ENCODE data around the gene ARMC5.
"Not testable (repeated sequence)": the region's sequence is repeated elsewhere in the genome, so short reads cannot be mapped to it uniquely, and the experiment has no call there.

The ARMC5 gene

DNA sequence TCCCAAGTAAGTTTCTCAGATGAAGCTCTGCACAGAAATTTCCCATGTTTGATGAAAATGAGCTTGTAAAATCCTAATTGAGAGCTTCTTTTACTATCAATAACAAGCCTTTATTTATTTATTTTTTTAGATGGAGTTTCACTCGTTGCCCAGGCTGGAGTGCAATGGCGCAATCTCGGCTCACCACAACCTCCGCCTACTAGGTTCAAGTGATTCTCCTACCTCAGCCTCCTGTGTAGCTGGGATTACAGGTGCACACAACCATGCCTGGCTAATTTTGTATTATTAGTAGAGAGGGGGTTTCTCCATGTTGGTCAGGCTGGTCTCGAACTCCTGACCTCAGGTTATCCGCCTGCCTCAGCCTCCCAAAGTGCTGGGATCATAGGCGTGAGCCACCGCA is 44.3 kb downstream of the ARMC5 start:
- Mint-ChIP-seq H3K4me1 (peaks cover 28% of the 10 kb centered on the region), H3K36me3 (ENCODE audit: low read depth) (peaks cover 10% of the 10 kb centered on the region)
- ATAC-seq, H3K27ac Mint-ChIP-seq, H3K9me3 Mint-ChIP-seq, H3K27me3 Mint-ChIP-seq, H3K4me3 Mint-ChIP-seq, DNase-seq: not testable (repeated sequence)

GRCh38 chr16:31504159-31504558 is 44.9 kb downstream of the ARMC5 start:
- Mint-ChIP-seq H3K4me3 (no peak overlapping the region), H3K27me3 (no peaks in the 10 kb centered on the region), H3K9me3 (no peaks in the 10 kb centered on the region), H3K27ac (no peak overlapping the region), H3K4me1 (peaks cover 33% of the 10 kb centered on the region), H3K36me3 (ENCODE audit: low read depth) (peaks cover 7% of the 10 kb centered on the region)
- ATAC-seq (no peak), DNase-seq (no peak)

DNA sequence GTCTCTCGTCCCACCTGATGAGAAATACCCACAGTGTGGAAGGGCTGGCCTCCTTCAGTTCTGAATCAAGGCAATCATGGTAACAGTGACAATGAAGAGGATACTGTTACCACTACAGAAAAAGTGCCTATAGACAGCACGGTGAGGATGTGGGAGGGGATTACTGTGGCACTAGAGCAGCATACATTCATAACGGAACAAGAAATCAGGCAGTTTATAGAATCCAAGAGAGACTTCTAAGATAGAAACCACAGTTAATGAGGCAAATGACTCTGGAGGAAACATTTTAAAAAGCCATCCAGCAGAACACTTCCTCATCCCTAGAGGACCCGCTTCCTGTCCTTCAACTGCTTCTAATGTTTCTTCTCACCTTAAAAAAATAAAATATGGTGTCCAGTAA is 46.2 kb downstream of the ARMC5 start:
- H3K4me1 Mint-ChIP-seq, result peaks cover 43% of the 10 kb centered on the region
- DNase-seq (no peak), ATAC-seq (peak; percentile 50)
- H3K36me3 Mint-ChIP-seq (ENCODE audit: low read depth), result peaks cover 6% of the 10 kb centered on the region
- H3K4me3 Mint-ChIP-seq, result no peak overlapping the region
- H3K27me3 Mint-ChIP-seq, result no peaks in the 10 kb centered on the region
- H3K27ac Mint-ChIP-seq, result peak overlapping the region; percentile 25
- no peaks in the 10 kb centered on the region for H3K9me3 Mint-ChIP-seq

DNA sequence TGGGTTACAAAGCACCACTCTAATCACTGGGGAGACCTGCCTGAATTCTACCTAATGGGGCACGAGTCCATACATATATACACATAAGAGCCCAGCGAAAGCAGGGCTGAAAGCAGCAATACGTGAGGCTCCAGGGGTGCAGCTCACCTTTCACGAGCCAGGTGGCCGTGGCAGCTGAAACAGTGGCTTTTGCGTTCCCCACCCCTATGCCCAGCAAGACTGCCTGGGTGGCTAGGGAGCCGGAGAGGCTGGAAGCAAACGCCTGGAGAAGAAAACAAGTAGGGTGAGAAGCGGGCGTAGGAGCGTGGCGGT is 48.3 kb downstream of the ARMC5 start:
- DNase-seq, result no peak
- peaks cover 6% of the 10 kb centered on the region for H3K36me3 Mint-ChIP-seq (ENCODE audit: low read depth)
- peak overlapping the region; percentile 88 for H3K4me3 Mint-ChIP-seq
- H3K9me3 Mint-ChIP-seq, result no peaks in the 10 kb centered on the region
- no peaks in the 10 kb centered on the region for H3K27me3 Mint-ChIP-seq
- ATAC-seq, result no peak
- peak overlapping the region; percentile 85 for H3K27ac Mint-ChIP-seq
- H3K4me1 Mint-ChIP-seq, result peaks cover 44% of the 10 kb centered on the region

DNA sequence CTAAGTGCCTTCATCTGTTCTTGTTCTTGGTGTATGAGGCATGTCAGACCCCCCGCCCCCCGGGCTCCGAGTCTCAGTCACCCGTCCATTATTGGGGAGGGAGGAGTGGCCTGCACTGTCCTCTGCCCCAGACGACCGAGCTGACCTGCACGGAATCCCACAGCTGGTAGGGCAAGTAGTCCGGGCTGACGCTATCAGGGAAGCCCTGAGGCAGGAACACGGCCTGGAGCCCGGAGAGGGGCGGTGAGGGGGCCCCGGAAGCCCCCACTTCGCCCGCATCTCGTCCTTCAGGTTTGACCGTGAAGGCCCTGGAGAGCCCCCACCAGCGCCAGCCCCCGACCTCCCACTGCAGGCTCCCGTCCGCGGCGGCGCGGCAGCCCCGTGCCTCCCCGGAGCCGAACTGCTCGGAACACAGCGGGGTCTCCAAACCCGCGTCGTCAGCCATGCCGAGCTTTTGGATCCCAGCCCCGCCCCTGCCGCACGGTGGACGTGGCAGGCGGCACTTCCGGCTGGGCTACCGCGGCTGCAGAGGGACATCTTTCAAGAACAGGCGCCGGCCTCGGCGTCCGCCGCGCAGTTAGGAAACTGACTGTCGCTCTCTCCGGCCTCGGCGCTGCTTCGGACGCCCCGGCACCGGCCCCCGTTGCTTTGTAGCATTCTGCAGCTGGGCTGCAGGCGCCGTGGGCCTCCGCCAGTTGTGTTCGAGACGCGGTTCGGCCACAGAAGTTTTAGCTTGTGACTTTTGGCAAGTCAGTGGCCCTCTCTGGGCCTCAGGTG is 48.8 kb downstream of the ARMC5 start, which contains the start of gene RUSF1:
TSS of gene RUSF1 (minus strand) at position 463 of the 777 bp plus-strand sequence. CDS start at position 445, 18 bp downstream.
- H3K4me1 Mint-ChIP-seq, result peaks cover 44% of the 10 kb centered on the region
- DNase-seq (peak; percentile 89), ATAC-seq (peak; percentile 87)
- H3K36me3 Mint-ChIP-seq (ENCODE audit: low read depth), result peaks cover 6% of the 10 kb centered on the region
- peak within 1 kb of the TSS; percentile 88 for H3K4me3 Mint-ChIP-seq
- no peaks in the 10 kb centered on the region for H3K9me3 Mint-ChIP-seq
- peak within 1 kb of the TSS; percentile 94 for H3K27ac Mint-ChIP-seq
- H3K27me3 Mint-ChIP-seq, result no peaks in the 10 kb centered on the region

DNA sequence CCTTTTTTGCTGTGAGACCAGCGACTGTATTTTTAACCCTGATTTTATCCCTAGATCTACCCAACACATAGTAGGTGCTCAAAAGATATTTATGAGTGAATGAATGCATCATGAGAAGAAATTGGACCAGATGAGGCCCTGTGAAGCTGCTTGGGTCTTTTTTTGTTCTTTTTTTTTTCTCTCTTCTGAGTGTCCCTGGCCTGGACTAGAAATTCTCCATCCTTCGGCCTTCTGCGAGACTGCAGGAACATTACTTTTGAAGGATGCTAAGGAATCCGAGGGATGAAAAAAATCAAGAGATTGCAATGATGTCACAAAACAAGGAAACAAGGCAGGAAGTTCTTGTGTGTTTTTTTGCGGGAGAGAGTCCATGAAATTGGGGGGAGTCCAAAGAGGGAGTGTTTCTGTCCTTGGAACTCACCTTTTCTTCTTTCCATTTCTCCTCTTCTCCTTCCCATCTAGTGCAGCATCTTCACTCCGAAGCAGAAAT is 49.5 kb downstream of the ARMC5 start:
- Mint-ChIP-seq H3K27me3 (no peaks in the 10 kb centered on the region), H3K36me3 (ENCODE audit: low read depth) (peaks cover 6% of the 10 kb centered on the region), H3K4me1 (peaks cover 44% of the 10 kb centered on the region), H3K27ac (peak overlapping the region; percentile 94), H3K9me3 (no peaks in the 10 kb centered on the region), H3K4me3 (peak overlapping the region; percentile 88)
- ATAC-seq (no peak), DNase-seq (no peak)

DNA sequence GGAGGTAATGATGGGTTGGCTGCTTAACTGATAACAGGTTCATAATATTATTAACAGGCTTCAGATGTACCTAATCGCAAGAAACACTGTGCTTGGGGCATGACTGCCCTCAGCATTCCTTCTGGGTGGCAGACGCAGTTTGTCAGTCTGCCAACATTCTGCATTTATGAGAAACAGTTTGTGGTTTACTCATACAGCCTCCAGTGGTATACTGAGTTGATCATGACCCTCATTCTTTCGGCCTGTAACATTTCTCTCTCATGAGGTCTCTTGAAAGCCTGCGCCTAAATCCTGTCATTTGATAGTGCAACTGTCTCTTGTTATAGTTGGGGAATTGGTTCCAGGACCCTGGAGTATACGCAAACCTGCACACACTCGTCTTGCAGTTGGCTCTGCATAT is 53.8 kb downstream of the ARMC5 start:
- Mint-ChIP-seq H3K27ac (no peak overlapping the region), H3K4me3 (no peak overlapping the region), H3K9me3 (peaks cover 9% of the 10 kb centered on the region), H3K36me3 (ENCODE audit: low read depth) (no peaks in the 10 kb centered on the region), H3K27me3 (peaks cover 3% of the 10 kb centered on the region), H3K4me1 (peaks cover 20% of the 10 kb centered on the region)
- no peak for DNase-seq
- no peak for ATAC-seq

- H3K36me3 Mint-ChIP-seq (ENCODE audit: low read depth), result no peaks in the 10 kb centered on the region
- peaks cover 9% of the 10 kb centered on the region for H3K9me3 Mint-ChIP-seq
- DNase-seq (no peak), ATAC-seq (no peak)
- H3K4me1 Mint-ChIP-seq, result peaks cover 17% of the 10 kb centered on the region
- H3K27me3 Mint-ChIP-seq, result peaks cover 3% of the 10 kb centered on the region
- H3K4me3 Mint-ChIP-seq, result no peak overlapping the region
- no peak overlapping the region for H3K27ac Mint-ChIP-seq
Observed at GRCh38 chr16:31513884-31514283, 54.6 kb downstream of the ARMC5 start.

Measured in activated naive CD8-positive, alpha-beta T cell treated with anti-CD3 and anti-CD28 coated beads, Interleukin-2, amount 50 U/mL, for 24 hours (primary cell).